Osteoblast (primary cell): Measurements from ENCODE around the gene MACROD2. TPM values are rescaled to one million over a fixed set of nuclear protein-coding genes. Genes with fewer than 3 reads are reported as not detected.
"Not testable (repeated sequence)": the region's sequence is repeated elsewhere in the genome, so short reads cannot be mapped to it uniquely, and the experiment has no call there.

ENCODE experiments used
- DNase-seq: peaks from one replicate; pipeline ENCODE4 v3.0.0; 2011; ENCODE audit warnings: low spot score, mixed read lengths; ENCODE audit not compliant: insufficient read length; ENCODE audit errors: missing footprints
- H2AFZ ChIP-seq: 2 replicates; pipeline ENCODE4 v1.6.0; 2011; ENCODE audit warnings: mild to moderate bottlenecking, low read length
- H3K27ac ChIP-seq: 2 replicates; pipeline ENCODE4 v1.5.1; 2011; ENCODE audit warnings: mild to moderate bottlenecking, low read depth, low read length, moderate library complexity
- H3K27me3 ChIP-seq: 2 replicates; pipeline ENCODE4 v1.6.0; 2012; ENCODE audit warnings: mild to moderate bottlenecking, control low read depth, inconsistent platforms, low read length, moderate library complexity; ENCODE audit not compliant: insufficient read depth
- H3K36me3 ChIP-seq: 2 replicates; pipeline ENCODE4 v1.5.1; 2011; ENCODE audit warnings: mild to moderate bottlenecking, low read length, control low read depth, moderate library complexity; ENCODE audit not compliant: insufficient read depth
- H3K4me1 ChIP-seq: 2 replicates; pipeline ENCODE4 v1.5.1; 2011; ENCODE audit warnings: mild to moderate bottlenecking, low read length, control low read depth, moderate library complexity; ENCODE audit not compliant: insufficient read depth
- H3K4me2 ChIP-seq: 2 replicates; pipeline ENCODE4 v1.6.0; 2011; ENCODE audit warnings: mild to moderate bottlenecking, low read length; ENCODE audit not compliant: insufficient read depth
- H3K4me3 ChIP-seq: fragments of 200-600 bp; sonication (generic); 3 replicates; pipeline ENCODE4 v1.5.1; 2012; ENCODE audit warnings: mild to moderate bottlenecking, low read length, inconsistent platforms; ENCODE audit not compliant: insufficient read depth
- H3K79me2 ChIP-seq: 2 replicates; pipeline ENCODE4 v1.6.0; 2012; ENCODE audit warnings: mild to moderate bottlenecking, low read length, control low read depth, inconsistent platforms; ENCODE audit not compliant: insufficient read depth
- H3K9me3 ChIP-seq: 2 replicates; pipeline ENCODE4 v1.5.1; 2011; ENCODE audit warnings: low read depth, low read length, control low read depth
- H4K20me1 ChIP-seq: 2 replicates; pipeline ENCODE4 v1.6.0; 2012; ENCODE audit warnings: mild to moderate bottlenecking, low read length, control low read depth; ENCODE audit not compliant: insufficient read depth
- CTCF ChIP-seq: IDR thresholded peaks from 2 replicates; pipeline ENCODE4 v1.5.1; 2011; ENCODE audit warnings: mild to moderate bottlenecking, low read depth, low read length, moderate library complexity; ENCODE audit errors: extremely low read depth
- total RNA-seq: library from RNA; depleted of rRNA; stranded (reverse); fragments of >200 nt; gene quantifications from 2 replicates; pipeline ENCODE4 v1.2.3, GENCODE V29; 2012

Gene MACROD2
- total RNA-seq, 1 donor, result 4.0 TPM

GRCh38 chr20:15370370-15370769 is 1375.1 kb downstream of the MACROD2 start:
- no peaks in the 10 kb centered on the region for H3K79me2 ChIP-seq
- no peaks in the 10 kb centered on the region for H3K9me3 ChIP-seq
- H2AFZ ChIP-seq, result no peak overlapping the region
- no peak for DNase-seq
- H3K4me1 ChIP-seq, result no peaks in the 10 kb centered on the region
- H3K27ac ChIP-seq, result no peak overlapping the region
- no peak overlapping the region for H3K4me3 ChIP-seq
- no peaks in the 10 kb centered on the region for H3K36me3 ChIP-seq
- H4K20me1 ChIP-seq, result no peaks in the 10 kb centered on the region
- no peaks in the 10 kb centered on the region for H3K27me3 ChIP-seq
- no peak overlapping the region for H3K4me2 ChIP-seq
- TF ChIP-seq CTCF, result no peak

GRCh38 chr20:15374682-15375081 is 1379.4 kb downstream of the MACROD2 start:
- H3K27ac ChIP-seq, result no peak overlapping the region
- DNase-seq, result no peak
- no peak for TF ChIP-seq CTCF
- no peak overlapping the region for H2AFZ ChIP-seq
- no peak overlapping the region for H3K4me2 ChIP-seq
- no peaks in the 10 kb centered on the region for H3K36me3 ChIP-seq
- H3K4me1 ChIP-seq, result no peaks in the 10 kb centered on the region
- no peaks in the 10 kb centered on the region for H3K79me2 ChIP-seq
- H3K27me3 ChIP-seq, result no peaks in the 10 kb centered on the region
- no peaks in the 10 kb centered on the region for H3K9me3 ChIP-seq
- H4K20me1 ChIP-seq, result no peaks in the 10 kb centered on the region
- H3K4me3 ChIP-seq, result no peak overlapping the region

- no peak for TF ChIP-seq CTCF
- Histone ChIP-seq H3K27ac (no peak overlapping the region), H3K27me3 (no peaks in the 10 kb centered on the region), H3K79me2 (no peaks in the 10 kb centered on the region), H3K4me2 (no peak overlapping the region), H4K20me1 (no peaks in the 10 kb centered on the region), H3K4me3 (no peak overlapping the region), H2AFZ (no peak overlapping the region), H3K9me3 (no peaks in the 10 kb centered on the region), H3K36me3 (no peaks in the 10 kb centered on the region), H3K4me1 (no peaks in the 10 kb centered on the region)
- DNase-seq, result no peak
Measured at GRCh38 chr20:15375836-15376235, 1380.5 kb downstream of the MACROD2 start.

DNA sequence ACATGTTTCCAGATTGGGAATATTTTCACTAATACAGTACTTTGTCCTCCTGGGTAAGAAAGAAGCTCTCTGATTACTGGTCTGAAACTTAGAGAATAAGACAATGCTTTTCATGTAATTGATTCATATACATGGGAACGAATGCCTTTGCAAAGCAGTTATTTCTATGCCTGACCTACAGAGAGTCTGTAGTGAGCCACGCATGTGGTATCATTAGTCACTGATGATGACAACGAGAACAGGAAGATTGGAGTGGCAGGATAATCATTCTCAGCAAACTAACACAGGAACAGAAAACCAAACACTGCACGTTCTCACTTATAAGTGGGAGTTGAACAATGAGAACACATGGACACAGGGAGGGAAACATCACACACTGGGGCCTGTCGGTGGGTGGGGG is 1382.3 kb downstream of the MACROD2 start:
- H3K9me3 ChIP-seq, H3K4me2 ChIP-seq, DNase-seq, H3K36me3 ChIP-seq, H2AFZ ChIP-seq, H3K79me2 ChIP-seq, H3K27ac ChIP-seq, H3K4me3 ChIP-seq, H3K27me3 ChIP-seq, H4K20me1 ChIP-seq, H3K4me1 ChIP-seq: not testable (repeated sequence)
